Hematopoietic multipotent progenitor cell treated with erythropoietin and hydrocortisone succinate and interleukin-3 and kit ligand, for 17 days (in vitro differentiated cells): ENCODE measurements around the gene SMYD1.

Experiments used
- DNase-seq: peaks from one replicate; pipeline ENCODE4 v3.0.0-alpha.2; 2015; ENCODE audit warnings: low spot score

The SMYD1 gene

DNA sequence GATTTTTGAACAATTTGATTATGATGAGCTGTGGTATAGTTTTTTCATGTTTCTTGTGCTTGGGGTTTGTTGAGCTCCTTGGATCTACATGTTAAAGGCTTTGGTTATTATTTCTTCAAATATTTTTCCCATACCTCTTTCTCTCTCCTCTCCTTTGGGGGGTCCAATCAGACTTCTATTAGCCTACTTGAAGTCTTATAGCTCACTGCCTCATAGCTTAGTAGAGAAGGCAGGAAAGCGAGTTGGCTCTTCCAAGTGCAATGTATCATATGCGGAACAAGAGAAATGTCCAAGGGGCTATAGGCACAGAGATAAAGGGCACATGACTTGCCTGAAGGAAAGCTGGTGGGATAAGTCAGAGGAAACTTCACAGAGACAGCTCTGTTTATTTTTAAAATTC lies 74.3 kb downstream of the SMYD1 start:
- DNase-seq = no peak

DNA sequence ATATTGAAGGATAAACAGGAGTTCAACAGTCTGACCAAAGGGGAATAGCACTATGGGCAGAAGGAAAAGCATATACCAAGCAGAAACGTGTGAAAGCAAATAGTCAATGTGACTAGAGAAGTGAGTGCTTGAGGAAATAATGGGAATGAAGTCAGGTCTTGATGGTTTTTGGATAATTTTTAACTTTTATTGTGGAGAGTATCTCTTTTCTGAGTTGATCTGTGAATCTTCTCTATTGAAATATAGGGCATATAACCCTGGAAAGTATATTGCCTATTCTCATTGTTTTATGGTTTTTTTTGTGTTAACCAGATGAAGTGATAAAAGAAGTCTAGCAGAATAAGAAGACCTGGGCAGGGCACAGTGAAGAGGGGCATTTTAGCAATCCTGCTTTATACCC lies 76.6 kb downstream of the SMYD1 start:
- DNase-seq = no peak

GRCh38 chr2:88144914-88145497 lies 77.4 kb downstream of the SMYD1 start:
- DNase-seq = no peak

- no peak for DNase-seq
Measured at GRCh38 chr2:88146590-88146989, 79.0 kb downstream of the SMYD1 start.

- no peak for DNase-seq
Measured at GRCh38 chr2:88147145-88147544, 79.5 kb downstream of the SMYD1 start.

DNA sequence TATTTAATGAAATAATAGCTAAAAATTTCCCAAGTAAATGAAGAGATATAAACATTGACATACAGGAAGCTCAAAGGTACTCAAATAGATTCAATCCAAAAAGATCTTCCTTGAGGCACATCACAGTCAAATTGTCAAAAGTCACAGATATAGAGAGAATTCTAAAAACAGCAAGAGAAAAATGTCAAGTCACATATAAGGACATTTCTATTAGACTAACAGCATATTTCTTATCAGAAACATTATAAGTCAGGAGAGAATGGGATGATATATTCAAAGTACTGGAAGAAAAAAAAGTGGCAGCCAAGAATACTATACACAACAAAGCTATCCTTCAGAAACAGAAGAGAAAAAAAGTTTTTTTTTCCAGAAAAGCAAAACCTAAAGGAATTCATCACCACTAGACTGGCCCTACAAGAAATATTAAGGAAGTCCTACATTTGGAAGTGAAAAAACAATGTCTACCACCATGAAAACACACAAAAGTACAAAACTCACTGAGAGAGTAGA lies 81.4 kb downstream of the SMYD1 start:
- no peak for DNase-seq

DNA sequence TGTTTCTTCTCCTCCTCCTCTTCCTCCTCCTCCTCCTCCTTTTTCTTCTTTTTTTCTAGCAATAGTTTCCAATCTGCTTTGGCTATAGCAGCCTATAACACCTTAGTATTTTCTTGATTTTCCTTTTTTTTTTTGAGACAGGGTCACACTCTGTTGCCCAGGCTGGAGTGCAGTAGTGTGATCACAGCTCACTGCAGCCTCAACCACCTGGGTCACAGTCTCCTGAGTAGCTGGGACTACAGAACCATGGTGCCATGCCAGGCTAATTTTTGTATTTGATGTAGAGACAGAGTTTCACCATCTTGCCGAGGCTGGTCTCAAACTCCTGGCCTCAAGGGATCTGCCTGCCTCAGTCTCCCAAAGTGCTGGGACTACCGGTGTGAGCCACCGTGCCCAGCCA lies 91.9 kb downstream of the SMYD1 start:
- DNase-seq = no peak

- DNase-seq = peak; percentile 76
Measured at GRCh38 chr2:88159955-88160415, 92.4 kb downstream of the SMYD1 start.

DNA sequence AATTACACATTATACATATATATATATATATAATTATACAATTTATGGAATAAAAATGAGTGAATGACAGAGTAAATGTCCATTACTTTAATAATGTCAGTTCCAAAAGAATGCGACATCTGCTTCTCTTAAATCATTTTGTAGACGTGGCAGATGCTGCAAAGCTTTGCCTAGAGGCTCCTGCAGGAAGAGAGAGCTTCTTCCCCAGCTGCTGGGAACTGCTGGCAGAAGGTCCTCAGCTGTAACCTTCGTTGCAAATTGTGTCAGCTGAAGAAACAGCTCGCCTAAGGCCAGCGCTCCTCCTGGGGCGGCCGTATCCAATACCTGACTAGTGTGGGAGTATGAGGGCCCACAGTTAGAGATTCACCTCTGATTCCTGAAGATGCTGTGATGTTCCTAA lies 92.9 kb downstream of the SMYD1 start:
- no peak for DNase-seq

DNA sequence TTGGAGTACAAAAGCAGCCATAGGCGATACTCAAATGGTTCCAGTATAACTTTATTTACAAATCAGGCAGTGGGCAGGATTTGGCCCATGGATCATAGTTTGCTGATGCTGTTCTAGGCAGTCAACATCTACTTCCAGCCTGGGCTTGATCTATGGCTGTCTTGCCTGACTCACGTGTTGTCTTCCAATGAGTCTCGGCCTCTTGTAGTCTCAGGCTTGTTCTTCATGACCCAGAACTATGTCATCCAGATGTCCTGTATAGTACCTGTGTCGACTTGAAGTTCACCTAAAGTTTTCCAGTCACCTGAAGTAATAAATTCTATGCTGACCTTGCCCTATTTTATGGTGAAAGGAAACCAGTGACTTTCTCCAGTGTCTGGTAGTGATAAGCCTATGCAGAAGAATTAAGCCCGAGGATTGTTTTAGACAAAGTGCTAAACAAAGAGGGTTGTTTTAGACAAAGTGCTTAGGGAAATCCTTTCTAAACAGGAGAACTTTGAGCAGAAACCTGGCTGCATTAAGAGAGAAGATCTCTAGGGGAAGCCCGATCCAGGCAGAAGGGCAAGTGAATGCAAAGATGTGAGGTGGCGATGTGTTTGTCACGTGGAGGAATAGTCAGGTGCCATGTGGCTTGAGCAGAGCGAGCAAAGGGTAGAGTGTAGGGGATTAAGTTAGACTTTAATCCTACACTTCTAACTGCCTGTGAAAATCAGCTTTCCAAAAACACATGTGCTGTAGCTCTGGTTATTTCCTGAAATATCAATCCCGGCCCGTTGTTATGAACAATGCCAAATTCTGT lies 94.0 kb downstream of the SMYD1 start:
- DNase-seq = no peak
